ENCODE measurements around the gene MAN1B1. TPM values are rescaled to one million over a fixed set of nuclear protein-coding genes. Genes with fewer than 3 reads are reported as not detected.

MAN1B1 gene
- total RNA-seq, 2 donors from 2014 or later, result 67.4 to 107 TPM

DNA sequence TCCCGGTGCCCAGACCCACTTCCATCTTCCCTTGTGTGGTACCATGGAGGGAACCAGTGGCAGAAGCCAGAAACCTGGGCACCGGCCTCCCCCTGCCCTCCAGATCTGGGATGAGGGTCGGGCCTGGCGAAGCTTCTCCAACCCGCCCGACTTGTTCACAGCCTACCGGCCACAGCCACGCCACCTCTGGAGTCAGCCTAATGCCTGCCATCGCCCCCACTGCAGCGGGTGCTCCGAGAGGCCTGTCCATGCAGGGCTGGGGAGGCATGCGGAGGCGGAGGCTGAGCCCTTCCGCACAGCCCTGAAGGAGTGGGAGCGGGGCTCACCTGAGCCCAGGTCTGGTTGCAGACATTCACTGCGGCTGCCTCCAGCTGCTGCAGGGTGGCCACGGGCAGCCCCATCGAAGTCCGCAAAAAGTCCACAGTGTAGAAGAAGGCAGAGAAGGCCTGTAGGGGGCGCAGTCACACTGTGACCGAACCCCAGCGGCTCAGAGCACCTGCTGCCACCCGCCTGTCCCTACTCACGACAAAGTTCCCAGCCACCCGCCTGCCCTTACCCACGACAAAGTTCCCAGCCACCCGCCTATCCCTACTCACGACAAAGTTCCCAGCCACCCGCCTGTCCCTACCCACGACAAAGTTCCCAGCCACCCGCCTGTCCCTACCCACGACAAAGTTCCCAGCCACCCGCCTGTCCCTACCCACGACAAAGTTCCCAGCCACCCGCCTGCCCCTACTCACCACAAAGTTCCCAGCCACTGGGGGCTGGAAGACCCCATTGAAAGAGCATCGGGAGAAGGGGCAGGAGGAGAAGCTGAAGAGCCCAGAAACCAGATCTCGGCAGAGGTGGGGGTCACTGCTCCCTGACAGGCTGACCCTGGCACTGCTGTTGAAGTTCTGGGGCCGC, 37.0 kb upstream of the MAN1B1 start:
- no peak overlapping the region for H3K4me3 ChIP-seq
- no peaks in the 10 kb centered on the region for H3K36me3 ChIP-seq
- H3K27me3 ChIP-seq (replicated peaks; ENCODE audit: insufficient read depth), result no peaks in the 10 kb centered on the region
- H3K27ac ChIP-seq, result no peak overlapping the region
- TF ChIP-seq, protein P1, sequence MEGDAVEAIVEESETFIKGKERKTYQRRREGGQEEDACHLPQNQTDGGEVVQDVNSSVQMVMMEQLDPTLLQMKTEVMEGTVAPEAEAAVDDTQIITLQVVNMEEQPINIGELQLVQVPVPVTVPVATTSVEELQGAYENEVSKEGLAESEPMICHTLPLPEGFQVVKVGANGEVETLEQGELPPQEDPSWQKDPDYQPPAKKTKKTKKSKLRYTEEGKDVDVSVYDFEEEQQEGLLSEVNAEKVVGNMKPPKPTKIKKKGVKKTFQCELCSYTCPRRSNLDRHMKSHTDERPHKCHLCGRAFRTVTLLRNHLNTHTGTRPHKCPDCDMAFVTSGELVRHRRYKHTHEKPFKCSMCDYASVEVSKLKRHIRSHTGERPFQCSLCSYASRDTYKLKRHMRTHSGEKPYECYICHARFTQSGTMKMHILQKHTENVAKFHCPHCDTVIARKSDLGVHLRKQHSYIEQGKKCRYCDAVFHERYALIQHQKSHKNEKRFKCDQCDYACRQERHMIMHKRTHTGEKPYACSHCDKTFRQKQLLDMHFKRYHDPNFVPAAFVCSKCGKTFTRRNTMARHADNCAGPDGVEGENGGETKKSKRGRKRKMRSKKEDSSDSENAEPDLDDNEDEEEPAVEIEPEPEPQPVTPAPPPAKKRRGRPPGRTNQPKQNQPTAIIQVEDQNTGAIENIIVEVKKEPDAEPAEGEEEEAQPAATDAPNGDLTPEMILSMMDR (IDR thresholded peaks at IDR 0.05), result peak; percentile 17 to 81 (median 62)
- TF ChIP-seq POLR2A (IDR thresholded peaks at IDR 0.05) (no peak), POLR2AphosphoS5 (IDR thresholded peaks at IDR 0.05) (no peak)
- peaks cover 40% of the 10 kb centered on the region for H3K4me1 ChIP-seq (replicated peaks)
- intact Hi-C loops (cut with DNase I), result no loop called here
- DNase-seq (ENCODE audit: low spot score), result peak; percentile 61
- 45% methylated on average over 37 of the region's 38 CpGs for WGBS
- H3K9me3 ChIP-seq, result no peaks in the 10 kb centered on the region

DNA sequence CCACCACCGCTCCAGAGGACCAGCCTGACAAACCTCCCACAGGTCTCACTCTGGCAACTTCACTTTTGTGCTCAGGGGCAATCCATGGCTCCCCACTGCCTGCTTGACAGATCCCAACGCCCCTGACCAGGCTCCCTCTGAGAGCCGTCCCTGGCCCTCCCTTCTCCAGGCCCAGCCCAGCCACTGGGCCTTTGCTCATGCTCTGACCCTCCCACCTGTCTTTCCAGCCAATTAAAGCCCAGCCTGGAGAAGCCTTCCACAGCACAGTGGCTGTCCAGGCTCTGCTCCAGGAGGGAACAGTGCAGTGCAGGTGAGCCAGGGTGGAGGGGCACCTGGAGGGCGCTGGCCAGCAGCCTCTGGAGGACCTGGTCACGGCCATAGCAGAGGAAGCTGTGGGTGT, 36.2 kb upstream of the MAN1B1 start:
- WGBS, result 90% methylated on average over 5 of the region's 5 CpGs
- Histone ChIP-seq H3K27ac (no peak overlapping the region), H3K36me3 (no peaks in the 10 kb centered on the region), H3K4me3 (no peak overlapping the region), H3K4me1 (replicated peaks) (peaks cover 42% of the 10 kb centered on the region), H3K9me3 (no peaks in the 10 kb centered on the region), H3K27me3 (replicated peaks; ENCODE audit: insufficient read depth) (no peaks in the 10 kb centered on the region)
- intact Hi-C loops (cut with DNase I), result no loop called here
- no peak for DNase-seq (ENCODE audit: low spot score)
- TF ChIP-seq POLR2AphosphoS5 (IDR thresholded peaks at IDR 0.05) (no peak), POLR2A (IDR thresholded peaks at IDR 0.05) (no peak)
- TF ChIP-seq, protein P1 (IDR thresholded peaks at IDR 0.05), result no peak

DNA sequence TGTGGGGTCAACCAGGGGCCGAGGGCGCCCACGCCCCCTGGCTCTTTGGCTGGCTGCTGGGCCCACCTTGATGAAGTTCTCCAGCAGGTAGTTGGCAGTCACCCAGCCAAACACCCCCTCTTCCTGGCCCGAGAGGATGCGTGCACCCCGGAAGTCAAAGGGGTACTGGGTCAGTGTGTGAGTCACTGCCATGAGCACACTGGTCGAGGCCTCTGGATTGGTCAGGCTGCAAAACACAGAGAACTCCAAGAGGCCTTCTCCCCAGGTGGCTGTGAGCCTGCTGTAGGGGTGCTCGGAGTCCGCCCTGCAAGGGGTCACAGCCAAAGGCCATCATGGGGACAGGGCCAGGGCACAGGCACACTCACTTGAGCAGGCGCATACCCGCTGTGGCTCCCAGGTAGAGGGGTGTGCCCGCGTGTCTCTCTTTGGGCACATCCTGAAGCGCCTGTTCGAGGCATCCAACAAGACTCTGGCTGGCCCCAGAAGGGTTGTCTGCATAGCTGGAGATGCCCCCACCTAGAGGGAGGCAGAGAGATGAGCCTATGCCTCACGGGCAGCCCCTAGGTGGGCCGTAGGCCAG, 35.5 kb upstream of the MAN1B1 start:
- no peaks in the 10 kb centered on the region for H3K36me3 ChIP-seq
- no peak overlapping the region for H3K27ac ChIP-seq
- peaks cover 49% of the 10 kb centered on the region for H3K4me1 ChIP-seq (replicated peaks)
- no peaks in the 10 kb centered on the region for H3K27me3 ChIP-seq (replicated peaks; ENCODE audit: insufficient read depth)
- H3K9me3 ChIP-seq, result no peaks in the 10 kb centered on the region
- 84% methylated on average over 15 of the region's 17 CpGs for WGBS
- intact Hi-C loops (cut with DNase I), result no loop called here
- H3K4me3 ChIP-seq, result no peak overlapping the region
- TF ChIP-seq POLR2AphosphoS5 (IDR thresholded peaks at IDR 0.05), result no peak
- no peak for TF ChIP-seq POLR2A (IDR thresholded peaks at IDR 0.05)
- TF ChIP-seq, protein P1 (IDR thresholded peaks at IDR 0.05), result no peak
- DNase-seq (ENCODE audit: low spot score), result no peak

DNA sequence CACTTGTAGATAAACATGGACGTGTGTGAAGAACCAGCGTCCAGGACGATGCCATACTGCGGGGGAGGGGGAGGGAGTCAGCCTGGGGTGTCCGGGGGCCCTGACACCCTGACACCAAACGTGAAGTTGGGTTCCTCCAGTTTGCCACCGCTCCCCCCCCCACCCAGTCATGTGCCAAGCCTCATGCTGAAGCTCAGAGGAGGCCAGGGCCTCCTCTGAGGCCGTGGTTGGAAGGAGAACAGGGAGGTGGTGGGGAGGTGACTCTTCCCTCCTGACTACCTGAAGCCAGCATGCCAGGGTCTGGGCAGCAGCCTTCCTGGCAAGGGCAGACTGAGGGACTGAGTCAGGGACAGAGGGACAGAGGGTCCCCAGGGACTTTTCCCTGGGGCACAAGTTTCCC, 34.5 kb upstream of the MAN1B1 start:
- H3K4me1 ChIP-seq (replicated peaks), result peaks cover 46% of the 10 kb centered on the region
- 83% methylated on average over 8 of the region's 8 CpGs for WGBS
- no peak for DNase-seq (ENCODE audit: low spot score)
- no peaks in the 10 kb centered on the region for H3K27me3 ChIP-seq (replicated peaks; ENCODE audit: insufficient read depth)
- no peaks in the 10 kb centered on the region for H3K36me3 ChIP-seq
- no peaks in the 10 kb centered on the region for H3K9me3 ChIP-seq
- intact Hi-C loops (cut with DNase I), result no loop called here
- TF ChIP-seq, protein P1 (IDR thresholded peaks at IDR 0.05), result no peak
- TF ChIP-seq POLR2A (IDR thresholded peaks at IDR 0.05) (no peak), POLR2AphosphoS5 (IDR thresholded peaks at IDR 0.05) (no peak)
- no peak overlapping the region for H3K27ac ChIP-seq
- H3K4me3 ChIP-seq, result no peak overlapping the region

Data from prostate gland (tissue), 2 donors.